GM19438 (cell line): ENCODE results near the gene SEL1L2.
"Not testable (repeated sequence)": the region's sequence is repeated elsewhere in the genome, so short reads cannot be mapped to it uniquely, and the experiment has no call there.

Experiments used
- ATAC-seq: cut with Tn5 transposase; IDR thresholded peaks from one replicate; pipeline ENCODE4 v1.9.1; 2021; ENCODE audit warnings: low read depth; ENCODE audit not compliant: unreplicated experiment

SEL1L2 gene, protein sequence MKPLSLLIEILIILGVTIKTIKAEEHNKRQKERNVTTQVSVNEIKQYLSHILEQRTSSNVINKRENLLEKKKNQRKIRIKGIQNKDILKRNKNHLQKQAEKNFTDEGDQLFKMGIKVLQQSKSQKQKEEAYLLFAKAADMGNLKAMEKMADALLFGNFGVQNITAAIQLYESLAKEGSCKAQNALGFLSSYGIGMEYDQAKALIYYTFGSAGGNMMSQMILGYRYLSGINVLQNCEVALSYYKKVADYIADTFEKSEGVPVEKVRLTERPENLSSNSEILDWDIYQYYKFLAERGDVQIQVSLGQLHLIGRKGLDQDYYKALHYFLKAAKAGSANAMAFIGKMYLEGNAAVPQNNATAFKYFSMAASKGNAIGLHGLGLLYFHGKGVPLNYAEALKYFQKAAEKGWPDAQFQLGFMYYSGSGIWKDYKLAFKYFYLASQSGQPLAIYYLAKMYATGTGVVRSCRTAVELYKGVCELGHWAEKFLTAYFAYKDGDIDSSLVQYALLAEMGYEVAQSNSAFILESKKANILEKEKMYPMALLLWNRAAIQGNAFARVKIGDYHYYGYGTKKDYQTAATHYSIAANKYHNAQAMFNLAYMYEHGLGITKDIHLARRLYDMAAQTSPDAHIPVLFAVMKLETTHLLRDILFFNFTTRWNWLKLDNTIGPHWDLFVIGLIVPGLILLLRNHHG

DNA sequence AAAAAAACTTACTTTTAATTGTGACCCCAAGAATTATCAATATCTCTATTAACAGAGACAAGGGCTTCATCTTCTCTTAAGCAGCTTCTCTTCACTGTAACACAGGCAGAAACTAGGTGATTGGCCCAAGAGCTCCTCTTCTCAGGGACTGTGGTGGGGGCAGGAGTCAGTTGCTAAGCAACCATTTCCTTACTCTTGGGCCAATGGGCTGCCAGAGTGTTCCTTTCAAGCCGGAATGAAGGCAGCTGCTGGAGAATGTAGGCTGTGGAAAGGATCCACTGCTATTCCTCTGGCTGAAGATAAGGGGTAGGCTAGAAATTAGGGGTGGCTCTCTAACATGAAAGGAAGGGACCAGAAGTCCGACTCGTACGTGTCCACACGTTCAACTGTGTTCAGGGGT lies at the start of gene SEL1L2:
Gene SEL1L2 (minus strand): TSS at position 150 of the 400 bp plus-strand sequence. CDS start 80 bp downstream, at position 70.
- ATAC-seq: no peak

DNA sequence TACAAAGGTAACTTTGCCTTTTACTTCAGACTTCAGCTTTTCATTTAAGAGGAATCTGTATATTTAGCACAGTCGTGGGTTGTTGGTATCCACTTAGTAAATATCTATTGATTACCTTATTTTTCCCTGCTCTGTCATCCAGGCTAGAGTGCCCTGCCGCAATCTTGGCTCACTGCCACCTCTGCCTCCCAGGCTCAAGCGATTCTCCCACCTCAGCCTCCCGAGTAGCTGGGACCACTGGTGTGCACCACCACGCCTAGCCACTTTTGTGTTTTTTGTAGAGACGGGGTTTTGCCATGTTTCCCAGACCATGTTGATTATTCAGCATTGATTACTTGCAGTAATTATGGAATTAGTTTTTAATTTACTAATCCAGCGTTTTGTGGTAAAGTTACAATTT lies 46.2 kb upstream of the SEL1L2 start:
- no peak for ATAC-seq

DNA sequence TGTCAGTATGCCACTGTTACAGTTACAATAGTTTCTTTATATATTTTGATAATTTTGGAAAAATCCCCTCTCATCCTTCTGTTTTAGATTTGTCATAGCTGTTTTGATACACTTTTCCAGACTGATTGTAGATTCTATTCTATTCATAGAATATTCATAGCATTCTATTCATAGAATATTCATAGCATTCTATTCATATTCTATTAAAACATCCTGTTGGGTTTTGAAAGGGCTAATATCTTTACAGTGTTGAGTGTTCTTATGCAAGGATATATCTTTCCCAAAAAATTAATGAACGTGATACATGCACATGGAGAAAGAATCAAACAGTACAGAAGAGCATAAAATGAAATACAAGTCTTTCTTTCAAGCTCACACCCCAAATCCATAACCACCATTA lies 42.9 kb upstream of the SEL1L2 start:
- ATAC-seq: no peak

DNA sequence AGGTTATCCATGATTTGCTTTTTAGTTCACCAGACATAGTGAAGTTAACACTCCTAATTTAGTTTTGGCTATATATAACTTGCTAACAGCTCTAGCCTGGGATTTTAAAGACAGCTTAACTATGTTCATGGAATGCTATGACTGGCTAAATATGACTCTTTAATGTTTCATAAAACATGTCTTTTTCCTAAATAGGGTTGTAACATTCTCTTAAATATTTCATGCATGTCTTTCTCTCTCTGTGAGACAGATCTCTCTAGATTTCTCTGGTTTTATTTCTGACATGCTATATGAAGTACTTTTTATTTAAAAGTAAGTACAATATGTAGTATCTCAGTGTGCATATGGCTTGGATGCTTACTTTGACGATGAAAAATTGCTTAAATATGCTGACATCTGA lies 40.6 kb upstream of the SEL1L2 start:
- ATAC-seq: no peak

DNA sequence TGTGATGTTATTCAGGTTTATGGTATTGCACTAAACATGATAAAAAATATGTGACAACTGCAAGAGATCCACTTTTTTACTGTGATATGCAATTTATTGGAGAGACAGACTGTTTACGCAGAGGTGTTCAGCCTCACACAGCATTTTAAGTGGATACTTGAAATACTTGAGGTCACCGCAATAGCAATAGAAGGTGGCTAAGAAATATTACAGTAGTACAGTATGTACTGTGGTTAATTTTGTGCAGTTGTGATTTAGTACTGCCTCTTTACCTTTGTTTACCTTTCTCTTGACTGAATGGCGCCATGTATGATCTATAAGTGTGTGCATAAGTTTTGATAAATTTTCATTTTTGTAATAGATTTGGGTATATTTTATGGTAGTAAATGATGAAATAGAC lies 22.3 kb upstream of the SEL1L2 start:
- ATAC-seq: no peak

DNA sequence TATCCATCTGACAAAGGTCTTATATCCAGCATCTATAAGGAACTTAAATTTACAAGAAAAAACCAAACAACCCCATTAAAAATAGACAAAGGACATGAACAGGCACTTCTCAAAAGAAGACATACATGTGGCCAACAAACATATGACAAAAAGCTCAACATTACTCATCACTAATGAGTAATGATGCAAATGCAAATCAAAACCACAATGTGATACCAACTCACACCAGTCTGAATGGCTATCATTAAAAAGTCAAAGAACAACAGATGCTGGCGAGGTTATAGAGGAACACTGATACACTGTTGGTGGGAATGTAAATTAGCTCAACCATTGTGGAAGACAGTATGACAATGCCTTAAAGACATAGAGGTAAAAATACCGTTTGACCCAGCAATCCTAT lies 18.8 kb upstream of the SEL1L2 start:
- no peak for ATAC-seq

DNA sequence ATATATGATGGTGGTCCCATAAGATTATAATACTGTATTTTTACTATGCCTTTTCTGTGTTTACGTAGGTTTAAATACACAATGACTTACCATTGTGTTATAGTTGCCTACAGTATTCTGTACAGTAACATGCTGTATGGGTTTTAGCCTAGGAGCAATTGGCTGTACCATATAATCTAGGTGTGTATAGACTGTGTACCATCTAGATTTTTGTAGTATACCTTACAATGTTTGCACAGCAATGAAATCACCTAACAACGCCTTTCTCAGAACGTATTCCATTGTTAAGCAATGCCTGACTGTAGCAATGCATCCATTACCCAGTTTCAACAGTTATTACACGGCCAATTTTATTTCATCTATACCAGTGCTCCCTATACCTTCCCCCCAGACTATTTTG lies 15.6 kb upstream of the SEL1L2 start:
- no peak for ATAC-seq

DNA sequence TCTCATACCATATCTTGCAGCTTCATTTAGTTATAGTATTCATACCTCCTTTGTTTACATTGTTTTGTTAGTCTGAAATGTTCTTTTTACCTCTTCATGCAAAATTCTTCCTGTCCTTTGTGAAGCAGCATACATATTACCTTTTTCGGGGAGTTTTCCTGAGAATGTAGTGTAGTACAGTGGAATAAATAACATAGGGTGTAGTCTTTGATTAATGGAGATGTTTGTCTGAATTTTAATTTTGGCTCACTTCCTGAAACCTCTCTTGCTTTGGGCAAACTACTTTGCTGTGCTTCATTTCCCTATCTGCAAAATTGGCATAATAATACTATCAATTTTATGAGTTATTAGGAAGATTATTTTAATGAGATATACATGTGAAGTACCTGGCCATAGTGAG lies 10.5 kb upstream of the SEL1L2 start:
- ATAC-seq: no peak

DNA sequence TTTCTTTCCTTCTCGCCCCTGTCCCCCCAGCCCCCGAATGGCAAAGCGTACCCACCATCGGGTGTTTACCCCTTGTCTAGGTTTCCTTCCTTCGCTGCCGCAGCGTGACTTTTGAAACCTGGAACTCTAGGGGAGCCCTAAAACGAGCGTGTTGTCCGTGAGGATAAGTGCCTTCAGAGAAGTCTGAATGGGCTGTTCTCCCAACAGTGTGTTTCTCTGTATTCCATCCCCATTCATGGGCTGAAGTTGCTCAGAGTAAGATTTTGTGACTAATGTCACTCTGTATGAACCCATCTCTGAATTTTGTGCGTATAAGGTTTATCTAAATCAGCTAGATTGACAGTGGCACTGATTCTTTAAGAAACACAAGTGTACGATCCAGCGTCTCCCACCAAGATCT lies 5.9 kb upstream of the SEL1L2 start:
- no peak for ATAC-seq

DNA sequence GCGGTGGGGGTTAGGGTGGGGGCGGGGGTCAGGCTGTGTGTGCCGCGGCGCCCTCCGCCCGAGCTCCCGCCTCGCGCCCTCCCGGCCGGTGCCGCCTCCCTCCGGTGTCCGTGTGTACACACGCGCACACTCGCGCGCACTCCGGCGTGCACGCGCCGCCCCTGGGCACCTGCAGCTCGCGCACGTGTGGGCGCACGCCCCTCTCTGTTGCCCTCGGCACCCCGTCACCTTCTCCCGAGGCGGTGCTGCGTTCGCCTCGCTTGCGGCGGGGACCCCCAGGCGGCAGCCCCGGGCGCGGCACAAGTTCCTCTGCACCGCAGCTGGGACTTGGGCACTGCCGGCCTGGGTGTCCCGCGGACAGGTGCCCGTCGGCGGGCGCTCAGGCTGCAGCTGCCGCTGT lies 5.4 kb upstream of the SEL1L2 start:
- ATAC-seq: no peak

DNA sequence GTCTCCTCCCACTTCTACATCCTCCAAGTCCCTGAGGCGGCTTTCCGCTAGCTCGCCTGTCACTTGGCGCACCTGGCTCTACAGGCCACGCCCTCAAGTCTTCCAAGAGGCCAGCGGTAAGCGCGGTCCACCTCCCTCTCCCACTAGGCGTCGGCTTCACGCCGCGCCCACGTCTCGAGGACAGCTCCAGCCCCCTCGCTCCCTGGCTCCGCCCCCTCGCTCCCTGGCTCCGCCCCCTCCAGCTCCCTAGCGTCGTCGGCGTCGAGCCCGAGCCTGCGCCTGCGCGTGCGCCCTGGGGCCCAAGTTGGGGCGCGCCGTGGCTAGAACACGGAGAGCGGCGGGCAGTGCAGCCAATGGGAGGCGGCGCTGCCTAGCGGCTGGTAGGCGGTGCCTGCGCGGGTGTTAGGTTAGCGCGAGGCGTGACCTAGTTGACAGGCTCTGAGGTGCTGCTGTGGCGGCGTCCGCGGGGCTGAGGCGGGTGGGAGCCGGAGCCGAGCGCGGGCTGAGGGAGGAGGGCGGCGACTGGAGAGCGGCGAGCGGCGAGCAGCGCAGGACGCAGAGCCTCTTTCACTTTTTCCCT lies 4.8 kb upstream of the SEL1L2 start, which contains the start of gene MACROD2:
Gene MACROD2 (plus strand): TSS at position 431 of the 580 bp plus-strand sequence.
- ATAC-seq: no peak

DNA sequence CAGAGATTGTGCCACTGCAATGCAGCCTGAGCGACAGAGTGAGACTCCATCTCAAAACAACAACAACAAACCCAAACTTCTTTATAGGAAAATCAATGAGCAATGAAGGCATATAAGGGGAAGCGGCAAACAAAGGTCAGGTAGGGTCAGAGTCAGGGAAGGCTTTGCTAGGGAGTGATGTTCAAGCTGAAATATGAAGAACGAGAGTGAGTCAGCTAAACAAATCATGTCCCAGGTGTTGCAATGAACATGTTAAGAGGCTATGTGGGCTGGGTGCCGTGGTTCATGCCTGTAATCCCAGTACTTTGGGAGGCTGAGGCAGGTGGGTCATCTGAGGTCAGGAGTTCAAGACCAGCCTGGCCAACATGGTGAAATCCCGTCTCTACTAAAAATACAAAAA lies 1.5 kb upstream of the SEL1L2 start:
- ATAC-seq: not testable (repeated sequence)

DNA sequence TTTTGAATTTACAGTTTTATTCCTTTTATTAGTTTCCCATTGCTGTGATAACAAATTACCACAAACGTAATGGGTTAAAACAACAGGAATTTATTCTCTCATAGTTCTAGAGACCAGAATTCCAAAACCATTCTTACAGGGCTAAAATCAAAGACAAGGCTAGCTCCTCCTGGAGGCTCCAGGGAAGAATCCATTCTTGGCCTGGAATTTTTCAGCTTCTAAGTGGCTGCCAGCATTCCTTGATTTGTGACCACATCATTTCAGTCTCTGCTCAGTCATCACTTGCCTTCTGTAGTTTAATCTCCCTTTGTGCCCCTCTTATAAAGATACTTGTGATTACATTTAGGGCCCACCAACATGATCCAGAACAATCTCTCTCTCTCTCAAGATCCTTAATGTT lies 897 bp upstream of the SEL1L2 start:
- no peak for ATAC-seq

DNA sequence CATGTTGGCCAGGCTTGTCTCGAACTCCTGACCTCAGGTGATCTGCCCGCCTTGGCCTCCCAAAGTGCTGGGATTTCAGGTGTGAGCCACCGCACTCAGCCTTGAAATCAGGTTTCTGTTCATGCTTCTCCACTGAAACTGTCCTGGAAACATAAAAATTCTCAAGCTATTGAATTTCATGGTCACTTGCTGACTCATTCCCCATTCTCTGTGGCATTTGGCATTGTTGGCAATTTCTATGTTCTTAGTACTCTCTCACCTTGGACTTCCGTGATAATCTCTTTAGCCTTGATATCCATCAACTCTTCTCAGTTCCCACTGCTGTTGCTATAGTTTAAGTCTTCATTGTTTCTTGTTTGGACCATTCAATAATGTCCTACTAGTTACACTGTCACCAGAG lies 6.2 kb downstream of the SEL1L2 start:
- ATAC-seq: no peak

DNA sequence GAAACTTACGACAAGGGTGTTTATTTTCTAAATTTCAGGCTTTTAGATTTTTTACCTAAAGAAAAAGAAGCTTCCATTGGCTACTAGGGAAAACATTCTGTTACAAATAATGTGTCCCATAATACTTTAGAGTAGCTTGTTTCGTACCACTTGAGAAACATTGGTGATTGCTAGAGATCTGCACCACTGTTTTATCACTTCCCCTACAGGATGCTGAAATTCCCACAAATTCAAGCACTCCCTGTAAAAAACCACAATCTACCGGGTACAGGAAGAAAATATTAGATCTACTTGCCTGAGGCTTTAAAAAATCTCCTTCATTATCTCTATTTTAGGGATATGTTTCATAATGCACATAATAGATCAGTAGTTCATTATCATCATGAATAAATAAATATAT lies 29.9 kb downstream of the SEL1L2 start:
- ATAC-seq: no peak

DNA sequence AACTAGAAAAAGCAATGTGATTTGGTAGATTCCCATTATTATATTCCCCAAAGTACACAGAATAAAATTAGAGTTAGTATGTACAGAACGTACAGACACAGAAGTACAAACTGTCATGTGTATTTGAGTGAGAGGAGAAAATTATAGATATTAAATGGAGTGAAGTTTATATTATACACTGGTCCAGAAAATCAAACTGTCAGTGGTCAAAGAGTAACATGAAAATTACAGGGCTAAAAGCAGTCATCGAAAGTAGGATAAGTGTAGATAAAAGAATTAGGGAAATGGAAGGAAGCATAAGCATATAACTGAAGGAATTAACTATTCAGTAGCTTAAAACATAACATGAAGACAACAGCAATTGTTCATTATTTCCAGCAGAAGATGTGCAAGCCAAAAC lies 30.3 kb downstream of the SEL1L2 start:
- no peak for ATAC-seq

DNA sequence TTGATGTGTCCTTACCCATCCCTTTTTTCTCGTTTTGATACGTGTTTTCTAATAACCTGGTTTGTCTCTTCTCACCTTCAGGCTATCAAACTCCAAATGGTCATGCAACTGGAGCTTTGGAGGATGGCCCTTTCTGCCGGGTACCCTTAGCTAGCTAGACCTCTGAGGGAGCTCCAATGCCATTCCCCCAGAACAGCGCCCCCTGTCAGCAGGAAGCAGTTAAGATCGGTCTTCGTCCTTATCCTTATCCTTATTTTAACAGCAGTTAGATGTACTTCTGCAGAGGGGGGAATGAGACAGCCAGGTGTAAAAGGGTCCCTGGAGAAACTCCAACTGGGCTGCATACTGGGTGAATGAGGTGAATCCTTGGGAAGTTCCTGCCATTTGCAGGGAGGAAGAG lies 37.2 kb downstream of the SEL1L2 start:
- ATAC-seq: no peak

DNA sequence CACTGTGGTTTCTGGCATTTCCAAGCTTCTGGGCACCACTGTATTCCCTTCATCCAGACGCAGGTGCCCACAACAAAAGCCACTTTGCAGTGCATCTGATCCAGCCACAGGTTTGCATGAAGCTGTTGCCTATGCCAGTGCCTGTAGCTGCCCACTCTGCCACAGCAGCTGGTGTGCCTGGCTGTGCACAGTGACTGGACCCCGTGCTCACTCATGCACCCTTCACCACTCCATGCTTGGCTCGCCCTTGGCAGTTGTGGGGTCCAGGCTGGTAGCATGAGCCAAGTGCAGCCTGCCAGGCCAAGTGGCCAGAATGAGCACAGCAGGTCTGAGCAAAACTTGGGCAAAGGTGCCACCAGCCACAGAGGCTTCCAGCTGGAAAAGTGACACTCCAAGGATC lies 42.7 kb downstream of the SEL1L2 start:
- ATAC-seq: no peak

DNA sequence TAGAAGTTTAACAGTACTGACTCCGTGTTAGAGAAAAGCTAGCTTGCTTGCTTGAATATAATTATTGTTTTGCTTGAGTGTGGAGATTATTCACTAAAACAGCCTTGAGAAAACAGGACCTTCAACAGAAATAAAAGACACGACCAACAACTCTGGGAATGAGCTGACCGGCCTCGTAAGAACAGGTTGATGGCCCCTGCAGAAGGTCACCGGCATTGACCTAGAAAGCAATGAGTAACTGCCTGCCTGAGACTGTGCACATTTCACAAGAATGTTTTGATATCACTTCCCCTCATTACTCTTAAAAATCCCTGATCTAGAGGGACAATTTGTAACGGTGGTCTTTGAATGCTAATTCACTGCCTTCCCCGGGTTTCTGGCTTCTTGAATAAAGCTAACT lies 49.4 kb downstream of the SEL1L2 start:
- no peak for ATAC-seq

DNA sequence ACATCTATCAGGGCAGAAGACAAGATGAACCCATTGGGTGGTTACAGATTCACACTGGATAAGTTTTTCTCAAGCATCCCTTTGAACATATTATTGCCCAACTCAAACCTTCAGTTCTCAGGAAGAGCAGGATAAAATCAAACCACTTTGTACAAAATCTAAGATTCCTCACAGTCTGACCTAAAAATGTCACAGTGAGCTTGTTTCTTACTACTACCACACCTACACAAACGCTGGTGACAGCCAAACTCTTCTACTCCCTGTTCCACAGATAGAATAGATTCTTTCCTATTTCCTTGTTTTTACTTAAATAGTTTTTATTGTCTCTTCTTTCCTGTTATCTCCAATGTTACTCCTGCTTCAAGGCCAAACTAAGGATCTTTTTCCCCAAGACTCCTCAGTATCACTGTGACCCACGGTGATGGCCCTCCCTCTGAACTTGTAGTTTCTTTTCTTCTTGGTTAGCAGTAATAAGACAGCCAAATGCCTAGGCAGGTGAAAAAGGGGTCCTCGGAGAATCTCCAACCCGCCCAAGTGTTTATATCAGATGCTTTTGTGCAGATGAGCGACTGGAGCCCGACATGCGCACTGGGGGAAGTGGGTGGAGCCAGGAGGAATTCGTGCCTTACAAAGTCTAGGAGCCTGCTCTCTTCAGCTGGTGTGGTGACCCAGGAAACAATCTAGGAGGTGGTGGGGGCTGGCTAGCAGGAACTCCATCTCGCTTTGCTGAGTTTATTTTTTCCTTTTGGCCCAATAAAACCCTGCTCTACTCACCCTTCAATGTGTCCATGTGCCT lies 53.4 kb downstream of the SEL1L2 start:
- no peak for ATAC-seq
